Measurements from ENCODE around the gene HPS6.
"Not testable (repeated sequence)": the region's sequence is repeated elsewhere in the genome, so short reads cannot be mapped to it uniquely, and the experiment has no call there.

The HPS6 gene

DNA sequence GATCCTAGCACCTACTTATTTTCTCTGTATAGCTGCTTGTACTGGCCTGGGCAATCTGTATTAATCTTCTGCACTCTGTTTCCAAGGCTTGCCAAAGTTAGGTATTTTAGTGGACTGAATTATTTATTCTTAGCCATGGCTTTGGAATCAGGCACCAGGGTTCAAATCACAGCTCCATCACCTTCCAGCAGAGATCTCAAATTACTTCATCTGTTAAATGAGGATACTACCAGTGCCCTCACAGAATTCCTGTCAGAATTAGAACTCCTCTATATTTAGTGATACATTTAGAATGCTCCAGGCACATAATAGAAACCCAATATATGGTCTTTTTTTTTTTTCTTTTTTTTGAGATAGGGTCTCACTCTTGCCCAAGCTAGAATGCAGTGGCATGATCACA is 26.7 kb upstream of the HPS6 start:
- TF ChIP-seq, protein P1, sequence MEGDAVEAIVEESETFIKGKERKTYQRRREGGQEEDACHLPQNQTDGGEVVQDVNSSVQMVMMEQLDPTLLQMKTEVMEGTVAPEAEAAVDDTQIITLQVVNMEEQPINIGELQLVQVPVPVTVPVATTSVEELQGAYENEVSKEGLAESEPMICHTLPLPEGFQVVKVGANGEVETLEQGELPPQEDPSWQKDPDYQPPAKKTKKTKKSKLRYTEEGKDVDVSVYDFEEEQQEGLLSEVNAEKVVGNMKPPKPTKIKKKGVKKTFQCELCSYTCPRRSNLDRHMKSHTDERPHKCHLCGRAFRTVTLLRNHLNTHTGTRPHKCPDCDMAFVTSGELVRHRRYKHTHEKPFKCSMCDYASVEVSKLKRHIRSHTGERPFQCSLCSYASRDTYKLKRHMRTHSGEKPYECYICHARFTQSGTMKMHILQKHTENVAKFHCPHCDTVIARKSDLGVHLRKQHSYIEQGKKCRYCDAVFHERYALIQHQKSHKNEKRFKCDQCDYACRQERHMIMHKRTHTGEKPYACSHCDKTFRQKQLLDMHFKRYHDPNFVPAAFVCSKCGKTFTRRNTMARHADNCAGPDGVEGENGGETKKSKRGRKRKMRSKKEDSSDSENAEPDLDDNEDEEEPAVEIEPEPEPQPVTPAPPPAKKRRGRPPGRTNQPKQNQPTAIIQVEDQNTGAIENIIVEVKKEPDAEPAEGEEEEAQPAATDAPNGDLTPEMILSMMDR (IDR thresholded peaks at IDR 0.05; ENCODE audit: low read depth, low read length): no peak

DNA sequence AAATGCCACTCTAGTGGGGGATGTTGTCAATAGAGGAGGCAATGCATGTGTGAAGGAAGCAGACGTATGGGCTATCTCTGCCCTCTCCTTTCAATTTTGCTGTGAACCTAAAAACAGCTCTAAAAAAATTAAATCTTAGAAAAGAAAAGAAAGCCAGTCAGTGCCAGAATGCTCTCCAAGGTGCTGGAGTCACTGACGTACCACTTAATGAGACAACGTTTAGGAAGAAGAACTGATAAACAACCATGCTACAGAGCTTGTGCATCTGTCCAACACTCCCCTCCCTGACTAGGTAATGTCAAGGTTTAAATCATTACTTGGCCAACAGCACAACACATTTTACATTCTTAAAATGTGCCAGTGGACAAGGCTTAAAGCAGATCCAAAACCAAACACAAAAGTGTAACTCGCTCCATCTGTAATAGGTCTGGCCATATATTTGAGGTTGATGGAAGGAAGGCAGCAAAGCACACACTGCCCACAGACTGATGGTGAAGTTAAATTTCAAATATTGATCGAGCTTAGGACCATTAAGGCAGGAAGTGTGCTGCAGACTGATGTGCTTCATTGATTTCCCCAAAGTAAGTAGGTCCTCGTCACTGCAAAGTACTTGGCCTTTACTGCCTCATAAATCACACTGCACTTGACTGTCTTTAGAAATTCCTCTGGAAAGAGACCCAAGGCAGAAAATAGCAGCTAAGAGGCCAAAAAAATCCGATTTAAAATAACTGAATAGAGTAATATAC is 24.7 kb upstream of the HPS6 start:
- no peak for DNase-seq (ENCODE audit: extremely low read depth, low read depth)
- TF ChIP-seq, protein P1 (IDR thresholded peaks at IDR 0.05; ENCODE audit: low read depth, low read length): no peak

More for the DNA sequence above, 26.7 kb upstream of the HPS6 start:
- no peak for DNase-seq (ENCODE audit: extremely low read depth, low read depth)

DNA sequence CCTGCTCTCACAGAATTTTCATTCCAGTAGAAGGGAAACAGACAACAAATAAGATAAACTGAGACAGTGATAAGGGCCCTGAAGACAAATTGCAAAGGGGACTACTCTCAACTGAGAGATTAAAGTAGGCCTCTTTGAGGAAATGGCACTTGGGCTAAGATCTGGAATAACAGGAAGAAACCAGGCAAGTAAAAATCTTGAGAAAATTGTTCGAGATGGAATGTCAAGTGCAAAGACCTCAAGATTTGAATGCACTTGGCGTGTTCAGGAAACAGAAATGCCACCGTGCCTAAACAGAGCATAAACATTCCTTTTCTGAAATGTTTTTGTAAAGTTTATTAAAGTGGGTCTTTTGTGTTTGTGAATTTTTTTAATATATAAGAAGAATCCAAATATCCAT is 19.9 kb upstream of the HPS6 start:
- no peak for DNase-seq (ENCODE audit: extremely low read depth, low read depth)
- TF ChIP-seq, protein P1 (IDR thresholded peaks at IDR 0.05; ENCODE audit: low read depth, low read length): no peak

DNA sequence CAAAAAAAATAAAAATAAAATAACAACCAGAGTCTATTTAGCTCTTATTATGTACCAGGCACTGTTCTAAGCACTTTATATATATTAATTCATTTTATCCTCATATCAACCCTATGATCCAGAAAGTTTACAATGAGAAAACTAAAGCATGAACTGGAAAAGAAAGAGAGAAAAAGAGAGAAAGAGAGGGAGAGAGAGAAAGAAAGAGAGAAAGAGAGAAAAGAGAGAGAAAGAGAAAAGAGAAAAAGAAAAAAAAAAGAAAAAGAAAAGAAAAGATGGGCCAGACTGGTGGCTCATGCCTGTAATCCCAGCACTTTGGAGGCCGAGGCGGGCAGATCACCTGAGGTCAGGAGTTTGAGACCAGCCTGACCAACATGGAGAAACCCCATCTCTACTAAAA is 19.1 kb upstream of the HPS6 start:
- TF ChIP-seq, protein P1 (IDR thresholded peaks at IDR 0.05; ENCODE audit: low read depth, low read length): no peak
- DNase-seq (ENCODE audit: extremely low read depth, low read depth): no peak

DNA sequence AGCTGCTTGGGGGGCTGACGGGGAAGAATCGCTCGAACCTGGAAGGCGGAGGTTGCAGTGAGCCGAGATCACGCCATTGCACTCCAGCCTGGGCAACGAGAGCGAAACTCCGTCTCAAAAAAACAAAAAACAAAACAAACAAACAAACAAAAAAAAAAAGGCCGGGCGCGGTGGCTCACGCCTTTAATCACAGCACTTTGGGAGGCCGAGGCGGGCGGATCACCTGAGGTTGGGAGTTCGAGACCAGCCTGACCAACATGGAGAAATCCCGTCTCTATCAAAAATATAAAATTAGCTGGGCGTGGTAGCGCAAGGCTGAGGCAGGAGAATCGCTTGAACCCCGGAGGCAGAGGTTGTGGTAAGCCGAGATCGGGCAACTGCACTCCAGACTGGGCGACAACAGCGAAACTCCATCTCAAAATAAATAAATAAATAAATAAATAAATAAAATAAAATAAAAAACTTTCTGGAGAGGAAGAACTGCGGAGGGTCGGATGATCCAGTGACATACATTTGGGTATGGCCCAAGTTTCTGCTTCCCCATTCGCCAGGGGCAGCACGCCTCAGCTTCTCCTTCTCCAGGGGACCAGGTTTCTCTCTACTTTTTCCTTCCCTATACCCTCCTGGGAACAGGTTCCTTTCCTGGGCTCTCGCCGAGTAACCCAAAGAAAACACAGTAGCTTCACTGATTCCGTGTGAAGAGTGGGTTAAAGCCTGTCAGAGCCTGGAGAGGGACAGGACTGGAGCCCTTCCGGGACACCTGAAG is 10.1 kb upstream of the HPS6 start:
- DNase-seq (ENCODE audit: extremely low read depth, low read depth): not testable (repeated sequence)

DNA sequence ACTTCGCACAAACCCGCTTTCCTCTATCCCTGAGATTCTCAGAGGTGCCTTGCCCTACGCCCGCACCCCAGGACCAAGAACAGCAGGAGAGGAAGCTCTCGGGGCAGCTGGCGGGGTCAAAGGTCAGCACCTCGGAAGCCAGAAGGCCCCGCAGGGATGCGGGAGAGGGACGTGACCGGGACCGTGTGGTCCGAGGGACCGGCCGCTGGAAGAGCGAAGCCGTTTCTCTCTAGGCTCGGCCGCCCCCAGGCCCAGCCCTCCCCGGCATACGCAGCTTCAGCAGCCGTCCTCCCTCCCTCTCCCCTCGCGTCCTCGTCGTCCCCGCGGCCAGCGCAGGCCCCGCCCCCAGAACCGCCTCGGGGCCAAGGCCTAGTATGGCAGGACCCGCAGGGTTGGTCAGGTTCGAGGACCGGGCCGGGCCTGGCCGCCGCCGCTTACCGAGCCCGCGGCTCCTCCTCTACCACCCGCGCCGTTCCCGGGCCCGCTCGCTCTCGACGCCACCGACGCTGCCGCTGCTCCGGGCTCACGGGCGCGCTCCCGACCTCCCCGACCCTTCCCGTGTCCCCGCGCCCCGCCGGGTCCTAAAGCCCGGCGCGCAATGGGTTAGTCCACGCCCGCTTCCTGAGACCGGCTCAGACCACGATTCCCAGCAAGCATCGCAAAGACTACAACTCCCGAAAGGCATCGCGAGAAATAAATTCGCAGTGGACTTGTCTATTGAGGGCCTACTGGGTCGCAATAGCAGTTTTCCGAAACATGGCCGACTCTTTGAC is 9.3 kb upstream of the HPS6 start, which contains the start of gene ARMH3:
Gene ARMH3 (minus strand): TSS at position 527 of the 773 bp plus-strand sequence. CDS start 16,059 bp downstream, outside the sequence.
- DNase-seq (ENCODE audit: extremely low read depth, low read depth): peak; percentile 94
- TF ChIP-seq, protein P1 (IDR thresholded peaks at IDR 0.05; ENCODE audit: low read depth, low read length): no peak

DNA sequence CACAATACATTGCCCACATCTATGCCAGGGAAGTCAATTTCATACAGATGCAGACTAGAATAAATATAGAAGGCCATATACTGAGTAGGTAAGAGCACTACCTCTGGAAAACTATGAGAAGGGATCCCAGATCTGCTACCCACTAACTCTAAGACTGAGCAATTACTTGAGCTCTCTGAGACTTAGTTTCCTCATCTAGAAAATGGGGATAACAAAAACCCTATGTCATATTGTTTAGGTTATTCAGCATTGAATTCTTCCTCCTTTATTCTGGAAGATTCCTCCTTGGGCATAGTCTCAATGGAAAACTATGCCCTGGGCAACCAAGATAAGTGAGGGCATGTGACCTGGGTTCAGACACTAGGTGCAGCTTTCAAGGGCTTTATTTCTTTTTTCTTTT is 5.2 kb upstream of the HPS6 start:
- TF ChIP-seq, protein P1 (IDR thresholded peaks at IDR 0.05; ENCODE audit: low read depth, low read length): no peak

More for the DNA sequence above, 5.2 kb upstream of the HPS6 start:
- no peak for DNase-seq (ENCODE audit: extremely low read depth, low read depth)
